Stimulated activated CD8-positive, alpha-beta memory T cell treated with anti-CD3 and anti-CD28 coated beads, Interleukin-15, amount 100 ng/mL, for 48 hours (primary cell): ENCODE data around the gene MPPED2.

Experiments used
- DNase-seq, 2 donors: peaks; one replicate each; pipeline ENCODE4 v3.0.0-alpha.2; 2020; ENCODE audit warnings: low read depth in 2 of 2

MPPED2 gene

DNA sequence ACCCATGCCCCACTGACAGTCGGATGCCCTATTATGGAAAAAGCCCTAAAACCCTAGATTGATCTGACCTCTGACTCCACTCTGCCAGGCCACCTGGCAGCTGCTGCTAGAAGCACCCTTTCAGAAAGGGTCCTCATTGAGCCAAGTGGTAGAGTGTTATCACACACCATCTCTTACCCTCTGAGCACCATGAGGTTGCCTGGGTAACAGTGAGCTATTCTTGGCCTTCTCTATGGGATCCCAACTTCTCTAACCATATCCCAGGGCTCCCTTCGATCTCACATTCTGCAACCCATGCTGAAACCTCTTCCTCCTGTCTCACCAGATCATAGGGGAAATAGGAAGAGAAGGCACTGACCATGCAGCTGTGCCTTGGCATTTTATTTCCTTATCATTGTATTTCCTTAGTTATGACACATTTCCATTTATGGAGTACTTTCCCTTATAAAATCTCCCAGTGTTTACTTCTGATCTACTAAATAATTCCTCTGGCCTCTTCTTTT, 52.7 kb downstream of the MPPED2 start:
- no peak for DNase-seq

GRCh38 chr11:30527566-30527965, 58.6 kb downstream of the MPPED2 start:
- DNase-seq = no peak

DNA sequence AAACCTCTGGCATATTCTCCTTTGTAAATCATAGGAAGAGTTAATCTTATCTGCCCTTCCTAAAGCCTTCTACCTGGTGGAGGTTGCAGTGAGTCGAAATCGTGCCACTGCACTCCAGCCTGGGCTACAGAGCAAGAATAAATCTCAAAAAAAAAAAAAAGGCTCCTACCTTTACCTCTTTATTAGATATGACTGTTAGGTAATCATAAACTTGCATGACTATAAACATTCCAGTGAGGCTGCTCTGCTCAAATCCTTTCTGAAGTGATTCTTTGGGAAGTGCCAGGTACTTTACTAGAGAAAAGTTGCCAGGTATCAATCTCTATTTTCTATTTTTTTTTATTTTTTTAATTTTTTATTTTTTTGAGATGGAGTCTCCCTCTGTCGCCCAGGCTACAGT, 59.6 kb downstream of the MPPED2 start:
- DNase-seq = no peak

DNA sequence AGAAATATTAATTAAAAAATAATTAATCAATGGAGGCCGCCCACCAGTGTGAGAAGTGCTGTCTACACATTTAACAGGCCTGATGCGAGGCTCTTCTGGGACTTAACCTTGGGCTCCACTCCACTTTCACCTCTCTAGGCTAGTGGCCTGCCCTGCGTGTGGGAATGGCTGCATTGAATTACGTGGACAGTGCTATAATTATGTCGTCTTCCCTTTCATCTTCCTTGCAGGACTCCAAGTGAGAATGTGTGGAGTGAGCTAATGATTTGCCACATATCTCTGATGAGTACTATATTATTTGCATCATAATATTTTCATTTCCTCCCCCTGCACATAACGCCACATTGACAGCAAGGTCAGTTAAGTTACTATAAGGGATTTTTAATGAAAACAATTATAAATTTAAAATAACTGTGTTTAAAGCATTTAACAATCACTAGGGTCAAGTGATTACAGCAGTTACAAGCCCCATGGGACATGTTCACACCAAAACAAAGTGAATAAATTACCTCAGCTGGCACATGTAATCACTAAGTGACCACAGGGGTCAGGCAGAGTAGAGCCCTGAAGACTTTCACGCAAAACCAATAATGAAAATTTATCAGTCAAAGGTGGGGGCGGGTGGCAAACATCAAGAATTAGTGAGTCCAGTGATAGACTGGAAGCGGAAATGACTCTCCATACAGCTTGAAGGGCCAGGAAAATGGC, 63.5 kb downstream of the MPPED2 start:
- no peak for DNase-seq

DNA sequence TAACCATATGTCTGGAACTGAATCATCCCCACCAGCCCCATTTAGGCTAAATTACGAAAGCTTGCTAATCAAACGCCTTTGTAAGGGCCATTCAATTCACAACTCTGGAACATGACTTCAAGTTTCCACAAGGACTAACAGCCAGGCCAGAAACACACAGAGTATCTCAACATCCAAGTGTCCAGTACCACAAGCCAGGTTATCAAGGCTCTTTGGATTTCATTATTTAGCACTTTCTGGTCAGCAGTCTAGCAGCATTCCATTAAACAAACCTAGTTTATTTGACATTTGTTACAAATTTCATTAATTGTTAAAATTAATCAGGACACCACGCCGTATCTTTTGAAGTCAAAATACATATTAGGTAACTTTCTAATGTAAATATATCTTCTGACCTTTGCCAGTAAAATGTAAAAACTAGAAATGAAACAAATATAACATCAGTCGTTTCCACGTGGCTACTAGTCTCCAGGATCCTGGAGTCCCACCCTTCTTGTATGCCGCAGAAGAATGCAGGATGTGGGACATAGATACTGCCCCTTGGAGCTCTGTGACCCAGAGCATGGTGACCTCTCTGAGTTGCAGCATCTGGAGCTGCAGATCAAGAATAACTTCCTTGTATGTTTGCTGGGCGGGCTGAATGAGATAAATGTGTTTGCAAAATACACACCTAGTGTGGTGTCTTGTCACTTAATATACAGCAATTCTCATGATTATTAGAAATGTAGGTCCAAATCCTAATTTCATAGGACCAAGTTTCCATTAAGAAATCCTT, 64.7 kb downstream of the MPPED2 start:
- no peak for DNase-seq

- DNase-seq = no peak
Measured at GRCh38 chr11:30513087-30513486, 73.1 kb downstream of the MPPED2 start.

DNA sequence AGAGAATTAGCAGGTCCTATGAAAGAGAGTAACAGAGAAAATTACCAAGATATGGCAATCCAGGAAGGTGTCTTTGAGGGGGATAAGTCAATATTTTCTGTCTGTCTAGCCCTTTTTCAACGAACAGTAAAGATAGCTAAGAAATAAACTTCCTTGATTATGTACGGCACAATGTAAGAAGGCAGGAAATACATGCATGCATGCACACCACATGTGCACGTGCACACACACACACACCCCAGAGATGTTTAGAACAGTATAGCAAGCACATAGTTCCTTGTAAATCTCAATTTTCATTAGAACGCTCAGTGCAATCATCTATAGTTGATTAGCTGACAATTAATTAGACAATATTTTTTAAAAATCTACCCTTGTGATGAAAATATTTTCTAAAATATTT, 74.7 kb downstream of the MPPED2 start:
- no peak for DNase-seq

- DNase-seq = no peak
Measured at GRCh38 chr11:30510750-30511149, 75.4 kb downstream of the MPPED2 start.

GRCh38 chr11:30509364-30509763, 76.8 kb downstream of the MPPED2 start:
- no peak for DNase-seq

DNA sequence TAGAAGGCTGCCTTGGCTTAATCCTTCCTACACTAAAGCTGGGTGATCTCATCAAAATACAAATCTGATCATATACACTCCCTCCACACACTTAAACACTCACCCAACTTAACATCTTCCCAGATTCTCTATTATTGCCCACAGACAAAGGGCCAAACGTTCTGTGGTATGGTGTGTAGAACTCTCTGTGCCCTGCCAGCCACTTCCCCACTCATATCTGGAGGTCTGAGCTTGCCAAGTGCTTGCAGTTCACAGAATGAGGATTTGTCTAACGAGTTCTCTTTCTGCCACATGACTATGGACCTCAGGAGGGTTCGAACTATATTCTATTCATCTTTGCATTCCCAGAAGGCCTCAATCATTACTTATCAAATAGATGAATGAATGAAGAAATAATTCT, 77.6 kb downstream of the MPPED2 start:
- no peak for DNase-seq

- no peak for DNase-seq
Measured at GRCh38 chr11:30505603-30506002, 80.5 kb downstream of the MPPED2 start.

DNA sequence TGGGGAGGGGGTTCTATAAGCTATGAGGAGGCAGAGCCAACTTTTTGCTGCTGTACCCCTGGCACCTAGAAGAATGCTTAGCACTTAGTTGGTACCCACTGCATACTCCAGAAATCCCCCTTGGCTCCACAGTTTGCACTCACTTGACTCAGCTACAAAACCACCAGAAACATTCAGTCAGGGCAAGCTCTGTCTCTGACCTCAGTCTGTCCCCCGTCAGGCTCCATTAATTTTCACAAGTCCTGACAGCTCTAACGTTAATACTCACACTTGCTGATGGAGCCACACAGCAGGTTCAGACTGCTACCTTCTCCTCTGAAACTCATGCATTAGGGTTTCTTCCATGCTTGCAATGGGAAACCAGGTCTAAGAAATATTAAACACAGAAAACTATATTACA, 81.7 kb downstream of the MPPED2 start:
- no peak for DNase-seq

DNA sequence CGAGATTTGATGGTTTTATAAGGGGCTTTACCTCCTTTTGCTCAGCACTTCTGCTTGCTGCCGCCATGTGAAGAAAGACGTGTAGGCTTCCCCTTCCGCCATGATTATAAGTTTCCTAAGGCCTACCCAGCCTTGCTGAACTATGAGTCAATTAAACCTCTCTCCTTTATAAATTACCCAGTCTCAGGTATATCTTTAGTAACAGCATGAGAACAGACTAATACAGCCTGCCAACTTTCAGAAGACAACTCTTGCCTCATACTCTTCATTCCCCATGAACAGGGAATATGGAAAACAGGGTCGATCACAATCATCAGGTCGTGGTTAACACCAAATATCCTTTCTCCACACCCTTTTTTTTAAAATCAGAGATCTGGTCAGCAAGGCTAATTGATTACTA, 83.0 kb downstream of the MPPED2 start:
- DNase-seq = no peak

DNA sequence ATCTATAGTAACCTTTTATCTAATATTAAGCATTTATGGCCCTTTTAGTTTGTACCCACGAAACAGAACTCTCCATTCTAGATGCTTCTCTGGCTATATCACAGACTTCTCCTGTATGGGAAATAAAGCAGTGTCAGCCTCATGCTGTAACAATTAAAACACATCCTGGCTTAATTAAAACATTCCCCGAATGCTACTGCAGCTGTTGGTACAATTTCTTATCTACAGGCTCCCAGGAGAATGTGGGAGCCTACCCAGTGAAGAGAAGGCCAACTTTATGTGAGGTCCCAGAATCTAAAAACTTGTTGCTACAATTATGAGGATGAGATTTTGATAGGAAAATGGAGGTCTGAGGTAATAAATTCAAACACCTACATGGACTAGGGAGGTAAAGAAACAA, 83.8 kb downstream of the MPPED2 start:
- DNase-seq = no peak

- DNase-seq = no peak
Measured at GRCh38 chr11:30501744-30502143, 84.4 kb downstream of the MPPED2 start.

GRCh38 chr11:30499940-30500339, 86.2 kb downstream of the MPPED2 start:
- no peak for DNase-seq

GRCh38 chr11:30497600-30497999, 88.6 kb downstream of the MPPED2 start:
- no peak for DNase-seq

DNA sequence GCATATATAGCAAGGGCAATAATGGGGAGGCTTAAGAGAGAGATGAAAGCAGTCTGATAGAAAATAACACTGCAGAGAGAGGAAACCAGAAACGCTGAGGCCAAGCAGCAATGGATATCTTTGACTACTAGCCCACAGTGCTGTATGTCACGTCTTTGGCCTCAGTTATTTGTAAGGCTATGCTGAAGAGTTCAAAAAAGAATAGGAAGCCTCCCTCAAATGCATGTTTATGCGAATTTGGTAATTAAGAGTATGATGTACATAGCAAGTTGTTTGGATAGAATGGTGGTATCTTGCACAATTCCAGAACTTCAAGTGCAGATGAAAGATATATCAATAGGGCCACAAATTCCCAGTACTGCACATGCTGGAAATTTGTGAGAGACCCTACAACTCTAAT, 89.2 kb downstream of the MPPED2 start:
- no peak for DNase-seq

DNA sequence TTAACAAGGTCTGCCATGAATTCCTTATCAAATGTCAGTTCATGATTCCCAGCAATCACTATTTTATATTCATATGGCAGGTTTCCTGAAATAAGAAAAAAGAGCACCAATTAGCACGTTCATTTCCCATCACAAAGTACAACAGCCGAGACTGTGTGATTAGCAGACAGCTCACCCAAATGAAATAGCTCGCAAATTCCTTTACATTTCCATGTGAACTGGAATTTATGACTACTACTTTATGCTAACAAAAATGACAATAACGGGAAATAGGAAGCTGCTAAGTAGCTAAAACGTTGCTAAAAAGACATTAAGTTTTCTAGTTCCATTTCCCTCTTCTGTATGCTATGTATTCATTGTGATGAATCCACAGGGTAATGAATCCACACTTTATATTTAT, 90.7 kb downstream of the MPPED2 start:
- no peak for DNase-seq

DNA sequence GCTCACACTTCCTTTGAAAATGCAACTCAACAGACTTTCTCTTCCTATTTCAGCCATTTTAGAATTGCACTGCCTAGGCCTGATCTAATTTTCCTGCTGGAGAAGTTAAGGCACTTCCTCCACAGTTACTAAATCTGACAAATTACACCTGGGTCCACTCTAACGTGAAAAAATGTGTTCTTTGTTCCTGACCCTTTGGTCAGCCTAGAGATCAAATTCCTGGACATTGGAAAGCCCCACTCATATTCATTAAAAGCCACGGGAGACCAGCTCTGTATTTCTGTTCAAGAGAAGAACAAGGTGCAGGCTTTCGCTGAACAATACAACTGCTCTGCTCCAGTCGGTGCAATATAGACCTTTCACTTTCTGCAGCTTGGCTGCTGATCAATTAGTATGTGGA, 96.6 kb downstream of the MPPED2 start:
- no peak for DNase-seq

DNA sequence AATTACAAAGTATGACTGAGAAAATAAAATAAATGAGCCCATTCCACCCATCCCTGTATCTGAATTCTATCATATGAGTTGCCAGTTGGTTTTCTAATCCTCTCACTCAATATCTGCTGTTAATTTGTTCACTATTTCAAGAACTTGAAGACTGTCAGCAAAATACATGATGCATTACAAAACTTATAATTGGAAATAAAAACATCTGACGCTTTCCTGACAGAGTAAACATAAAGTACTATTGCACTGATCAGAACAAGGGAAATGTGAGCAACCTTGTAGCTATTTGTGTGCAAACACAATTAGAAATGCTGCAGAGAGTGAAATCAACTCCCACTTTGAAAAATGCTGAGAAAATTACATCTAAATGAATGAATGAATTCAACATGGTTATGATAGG, 97.1 kb downstream of the MPPED2 start:
- no peak for DNase-seq

DNA sequence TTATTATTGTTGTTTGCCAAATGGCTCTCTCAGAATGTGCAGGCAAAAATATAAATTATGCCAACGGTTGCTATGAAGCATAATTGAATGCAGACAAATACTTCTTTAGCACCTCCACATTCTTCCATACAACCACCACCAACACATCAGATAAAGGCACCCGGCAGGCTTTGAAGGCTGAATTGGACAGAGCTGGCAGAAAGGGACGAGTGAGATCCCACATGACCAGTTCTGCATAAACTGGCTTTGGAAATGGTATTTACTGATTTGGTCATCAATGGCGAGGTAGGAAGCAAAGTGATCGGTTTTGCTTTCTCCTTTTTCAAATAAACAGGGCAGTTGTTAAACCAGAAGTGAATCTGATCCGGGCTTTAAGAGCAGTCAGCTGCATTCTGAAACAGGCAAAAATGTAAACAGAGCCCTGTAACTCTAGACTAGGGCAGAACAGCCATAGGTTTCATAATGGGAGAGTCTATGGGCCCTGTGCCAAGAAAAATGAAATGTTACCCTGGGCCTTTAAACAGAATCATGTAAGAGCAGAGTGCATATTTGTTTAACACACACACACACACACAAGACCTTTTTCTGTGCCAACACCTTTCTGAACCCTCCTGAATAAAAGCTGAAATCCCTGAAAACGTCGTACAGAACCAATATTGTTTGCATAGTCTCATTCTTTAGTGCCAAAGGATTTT, 97.7 kb downstream of the MPPED2 start:
- DNase-seq = no peak
